PC-9 (cell line): Measurements from ENCODE around the gene FUZ. TPM values are rescaled to one million over a fixed set of nuclear protein-coding genes. Genes with fewer than 3 reads are reported as not detected.

ENCODE experiments used
- BruUV-seq: library from RNA; stranded (reverse); fragments of 400-500 nt; replicated peaks from 2 replicates; lab custom pipeline; 2021; lab: Mats Ljungman, UMichigan
- CTCF ChIA-PET: fragments of 300-600 bp; sonication (Branson Sonifier 250); formaldehyde crosslinking; loops from one replicate; lab custom pipeline; 2022; ENCODE audit warnings: antibody characterized with exemption; lab: Charles Lee
- POLR2A ChIA-PET: fragments of 300-600 bp; sonication (Branson Sonifier 250); formaldehyde crosslinking; loops from one replicate; lab custom pipeline; 2022; ENCODE audit warnings: antibody characterized with exemption; ENCODE audit not compliant: unreplicated experiment; lab: Charles Lee
- DNase-seq, 2 experiments: peaks; one replicate each; pipeline versions ENCODE4 v3.0.0 to v3.0.0-alpha.2; 2015 to 2022; ENCODE audit warnings: mixed read lengths in 1 of 2
- H2AFZ ChIP-seq: fragments of 200-600 bp; sonication (generic); 2 replicates; pipeline ENCODE4 v1.8.1; 2017; ENCODE audit warnings: antibody characterized with exemption
- H3F3A ChIP-seq: fragments of 200-600 bp; sonication (generic); 2 replicates; pipeline ENCODE4 v1.8.1; 2017; ENCODE audit warnings: antibody characterized with exemption, mild to moderate bottlenecking, low read depth; ENCODE audit not compliant: insufficient read depth
- H3K27ac ChIP-seq: fragments of 200-600 bp; sonication (generic); 2 replicates; pipeline ENCODE4 v1.6.1; 2016; ENCODE audit warnings: mixed run types
- H3K27me3 ChIP-seq: fragments of 200-600 bp; sonication (generic); 2 replicates; pipeline ENCODE4 v1.6.1; 2016; ENCODE audit warnings: low read depth, mixed run types; ENCODE audit not compliant: insufficient read depth
- H3K36me3 ChIP-seq: fragments of 200-600 bp; sonication (generic); 2 replicates; pipeline ENCODE4 v1.6.1; 2016; ENCODE audit warnings: low read depth, mixed run types
- H3K4me1 ChIP-seq: fragments of 200-600 bp; sonication (generic); replicated peaks from 2 replicates; pipeline ENCODE4 v1.6.1; 2016; ENCODE audit warnings: mixed run types; ENCODE audit not compliant: insufficient read depth
- H3K4me2 ChIP-seq: fragments of 200-600 bp; sonication (generic); 2 replicates; pipeline ENCODE4 v1.6.1; 2017; ENCODE audit warnings: mixed run types
- H3K4me3 ChIP-seq: fragments of 200-600 bp; sonication (generic); 2 replicates; pipeline ENCODE4 v1.6.1; 2016; ENCODE audit warnings: mixed run types
- H3K79me2 ChIP-seq: fragments of 200-600 bp; sonication (generic); 2 replicates; pipeline ENCODE4 v1.6.1; 2017; ENCODE audit warnings: low read depth, mixed run types
- H3K9me2 ChIP-seq: fragments of 200-600 bp; sonication (generic); 2 replicates; pipeline ENCODE4 v1.8.1; 2017; ENCODE audit warnings: mild to moderate bottlenecking; ENCODE audit not compliant: insufficient read depth
- H3K9me3 ChIP-seq: fragments of 200-600 bp; sonication (generic); 2 replicates; pipeline ENCODE4 v1.8.1; 2016; ENCODE audit warnings: low read depth; ENCODE audit not compliant: insufficient read depth
- H4K20me1 ChIP-seq: fragments of 200-600 bp; sonication (generic); 2 replicates; pipeline ENCODE4 v1.8.1; 2017; ENCODE audit not compliant: insufficient read depth
- EZH2 ChIP-seq: fragments of 200-600 bp; sonication (generic); IDR thresholded peaks from 2 replicates; pipeline ENCODE4 v1.8.0; 2017; ENCODE audit warnings: antibody characterized with exemption, low read depth
- intact Hi-C: fragments of 100-400 bp; cut with micrococcal nuclease; formaldehyde crosslinking; loops from one replicate; pipeline ENCODE4 v1.10.0; 2022; ENCODE audit not compliant: unreplicated experiment
- total RNA-seq: library from RNA; stranded (reverse); gene quantifications from 2 replicates; pipeline ENCODE4 v1.2.3, GENCODE V29; 2021
- TF ChIP-seq, protein P1 (sequence below): fragments of 200-600 bp; sonication (generic); conservative IDR thresholded peaks from 2 replicates; pipeline ENCODE4 v1.6.1; 2017; ENCODE audit warnings: mixed run types, antibody characterized with exemption, mild to moderate bottlenecking, moderate library complexity

The FUZ gene
- total RNA-seq, 1 experiment from 2014 or later = 50.0 TPM

DNA sequence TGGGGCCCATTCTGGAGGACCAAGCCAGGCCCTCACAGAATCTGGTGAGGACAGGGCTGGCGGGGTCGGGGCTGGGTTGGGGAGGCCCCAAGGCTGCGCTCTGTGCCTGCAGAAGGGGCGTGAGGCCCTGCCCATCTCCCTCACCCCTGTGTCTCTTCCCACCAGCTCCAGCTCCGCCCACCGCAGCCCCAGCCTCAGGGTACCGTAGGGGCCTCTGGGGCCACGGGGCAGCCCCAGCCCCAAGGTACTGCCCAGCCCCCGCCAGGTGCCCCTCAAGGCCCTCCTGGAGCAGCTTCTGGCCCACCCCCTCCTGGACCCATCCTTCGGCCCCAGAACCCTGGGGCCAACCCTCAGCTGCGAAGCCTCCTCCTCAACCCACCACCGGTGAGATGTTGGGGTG lies 22.5 kb upstream of the FUZ start:
- BruUV-seq = no TSS peak
- H3F3A ChIP-seq = peaks cover 5% of the 10 kb centered on the region
- ChIA-PET CTCF (no interaction called here), POLR2A (no interaction called here)
- no peak overlapping the region for H2AFZ ChIP-seq
- no peak overlapping the region for H3K27ac ChIP-seq
- H4K20me1 ChIP-seq = peaks cover 12% of the 10 kb centered on the region; the same call in 1 of the 2 replicates
- H3K9me3 ChIP-seq = no peaks in the 10 kb centered on the region
- H3K4me1 ChIP-seq = no peaks in the 10 kb centered on the region
- no peaks in the 10 kb centered on the region for H3K9me2 ChIP-seq
- intact Hi-C loops = no loop called here
- H3K4me3 ChIP-seq = no peak overlapping the region
- no peak for DNase-seq
- H3K27me3 ChIP-seq = no peaks in the 10 kb centered on the region
- H3K79me2 ChIP-seq = no peaks in the 10 kb centered on the region
- no peak overlapping the region for H3K4me2 ChIP-seq
- no peak for TF ChIP-seq EZH2
- TF ChIP-seq, protein P1, sequence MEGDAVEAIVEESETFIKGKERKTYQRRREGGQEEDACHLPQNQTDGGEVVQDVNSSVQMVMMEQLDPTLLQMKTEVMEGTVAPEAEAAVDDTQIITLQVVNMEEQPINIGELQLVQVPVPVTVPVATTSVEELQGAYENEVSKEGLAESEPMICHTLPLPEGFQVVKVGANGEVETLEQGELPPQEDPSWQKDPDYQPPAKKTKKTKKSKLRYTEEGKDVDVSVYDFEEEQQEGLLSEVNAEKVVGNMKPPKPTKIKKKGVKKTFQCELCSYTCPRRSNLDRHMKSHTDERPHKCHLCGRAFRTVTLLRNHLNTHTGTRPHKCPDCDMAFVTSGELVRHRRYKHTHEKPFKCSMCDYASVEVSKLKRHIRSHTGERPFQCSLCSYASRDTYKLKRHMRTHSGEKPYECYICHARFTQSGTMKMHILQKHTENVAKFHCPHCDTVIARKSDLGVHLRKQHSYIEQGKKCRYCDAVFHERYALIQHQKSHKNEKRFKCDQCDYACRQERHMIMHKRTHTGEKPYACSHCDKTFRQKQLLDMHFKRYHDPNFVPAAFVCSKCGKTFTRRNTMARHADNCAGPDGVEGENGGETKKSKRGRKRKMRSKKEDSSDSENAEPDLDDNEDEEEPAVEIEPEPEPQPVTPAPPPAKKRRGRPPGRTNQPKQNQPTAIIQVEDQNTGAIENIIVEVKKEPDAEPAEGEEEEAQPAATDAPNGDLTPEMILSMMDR = no peak
- H3K36me3 ChIP-seq = peaks cover 17% of the 10 kb centered on the region

DNA sequence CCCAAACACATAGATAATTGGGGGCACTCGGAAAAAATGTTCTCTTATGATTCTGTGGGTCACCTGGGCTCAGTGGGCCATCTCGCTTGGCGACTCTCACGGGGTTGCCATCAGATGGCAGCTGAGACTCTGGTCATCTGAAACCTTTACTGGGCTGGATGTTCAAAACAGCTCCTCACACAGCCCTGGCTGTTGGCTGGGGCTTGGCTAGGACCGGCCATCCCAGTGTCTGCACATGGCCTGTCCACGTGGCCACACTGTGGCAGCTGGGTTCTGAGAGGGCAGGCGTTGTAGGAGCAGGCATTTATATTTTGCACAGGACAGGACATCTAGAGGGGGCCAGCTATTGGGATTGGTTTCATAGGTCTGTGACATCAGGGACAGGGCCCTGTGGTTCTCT lies 20.5 kb upstream of the FUZ start:
- H3K9me3 ChIP-seq = no peaks in the 10 kb centered on the region
- no peak for TF ChIP-seq EZH2
- TF ChIP-seq, protein P1 = no peak
- ChIA-PET CTCF (no interaction called here), POLR2A (no interaction called here)
- H3K4me2 ChIP-seq = no peak overlapping the region
- H3K27me3 ChIP-seq = no peaks in the 10 kb centered on the region
- no peaks in the 10 kb centered on the region for H3K4me1 ChIP-seq
- no peak for DNase-seq
- no peak overlapping the region for H3K4me3 ChIP-seq
- H4K20me1 ChIP-seq = peaks cover 13% of the 10 kb centered on the region; the same call in 1 of the 2 replicates
- H3K27ac ChIP-seq = no peak overlapping the region
- no peaks in the 10 kb centered on the region for H3K79me2 ChIP-seq
- no peaks in the 10 kb centered on the region for H3F3A ChIP-seq
- intact Hi-C loops = no loop called here
- no peaks in the 10 kb centered on the region for H3K9me2 ChIP-seq
- H3K36me3 ChIP-seq = 0 out of 2 replicates have a peak, but pooled peaks cover 5% of the 10 kb centered on the region
- no TSS peak for BruUV-seq
- H2AFZ ChIP-seq = no peak overlapping the region

DNA sequence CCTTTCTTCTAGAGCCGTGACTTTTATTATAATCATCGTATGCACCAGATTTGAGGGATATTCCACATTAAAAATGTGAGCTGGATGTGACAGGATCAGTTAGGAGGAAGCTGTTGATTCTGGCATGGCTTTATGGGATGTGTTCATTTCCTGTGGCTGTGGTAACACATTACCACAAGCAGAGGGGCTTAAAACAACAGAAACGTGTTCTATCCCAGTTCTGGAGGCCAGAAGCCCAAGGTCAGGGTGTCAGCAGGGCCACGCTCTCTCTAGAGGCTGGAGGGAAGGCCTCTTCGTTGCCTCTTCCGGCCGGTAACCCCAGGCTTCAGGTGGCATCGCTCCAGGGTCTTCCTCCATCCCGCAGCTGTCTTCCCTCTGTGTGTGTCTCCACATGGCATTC lies 19.5 kb upstream of the FUZ start:
- Histone ChIP-seq H3K9me2 (no peaks in the 10 kb centered on the region), H3K9me3 (no peaks in the 10 kb centered on the region), H3K27me3 (no peaks in the 10 kb centered on the region), H3K36me3 (0 out of 2 replicates have a peak, but pooled peaks cover 5% of the 10 kb centered on the region), H4K20me1 (peaks cover 23% of the 10 kb centered on the region), H2AFZ (no peak overlapping the region), H3F3A (no peaks in the 10 kb centered on the region), H3K4me3 (no peak overlapping the region), H3K4me1 (no peaks in the 10 kb centered on the region), H3K27ac (no peak overlapping the region), H3K4me2 (no peak overlapping the region), H3K79me2 (no peaks in the 10 kb centered on the region)
- ChIA-PET POLR2A (interaction anchor here (0.6 kb wide), 1 partner anchor 96 kb away, joined by 9 read pairs; no protein-coding TSS in a partner anchor), CTCF (no interaction called here)
- intact Hi-C loops = no loop called here
- TF ChIP-seq EZH2 = no peak
- TF ChIP-seq, protein P1 = no peak
- BruUV-seq = no TSS peak
- DNase-seq = no peak
